Measurements from ENCODE around the gene MICAL3. TPM values are rescaled to one million over a fixed set of nuclear protein-coding genes. Genes with fewer than 3 reads are reported as not detected.
"Not testable (repeated sequence)": the region's sequence is repeated elsewhere in the genome, so short reads cannot be mapped to it uniquely, and the experiment has no call there.

MICAL3 gene
- polyA plus RNA-seq, 1 donor, result 54.3 TPM

DNA sequence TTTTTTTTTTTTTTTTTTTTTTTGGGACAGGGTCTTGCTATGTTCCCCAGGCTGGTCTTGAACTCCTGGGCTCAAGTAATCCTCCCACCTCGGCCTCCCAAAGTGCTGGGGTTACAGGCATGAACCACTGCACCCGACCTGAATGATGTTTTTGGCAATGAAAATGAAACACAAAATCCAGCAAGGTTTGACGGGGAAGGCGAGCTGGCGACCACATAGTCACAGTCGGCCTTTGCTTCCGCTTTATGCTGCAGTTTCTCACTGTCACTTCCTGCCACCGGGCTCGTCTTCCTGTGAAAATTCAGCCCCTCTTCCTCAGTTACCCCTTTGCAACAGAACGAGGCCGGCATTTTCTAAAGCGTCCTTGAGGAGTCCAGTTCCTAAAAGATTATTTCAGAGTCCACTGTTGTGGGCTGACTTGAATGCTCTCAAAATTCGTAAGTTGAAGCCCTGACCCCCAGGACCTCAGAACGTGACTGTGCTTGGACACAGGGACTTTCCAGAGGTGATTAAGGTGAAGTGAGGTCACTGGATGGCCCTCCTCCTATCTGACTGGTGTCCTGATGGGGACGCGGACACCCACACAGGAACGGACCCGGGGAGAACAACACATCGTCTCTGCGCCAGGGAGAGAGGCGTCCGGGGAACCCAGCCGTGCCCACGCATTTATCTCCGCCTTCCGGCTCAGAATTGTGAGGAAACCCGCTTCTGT, 247.2 kb downstream of the MICAL3 start:
- DNase-seq, result no peak

DNA sequence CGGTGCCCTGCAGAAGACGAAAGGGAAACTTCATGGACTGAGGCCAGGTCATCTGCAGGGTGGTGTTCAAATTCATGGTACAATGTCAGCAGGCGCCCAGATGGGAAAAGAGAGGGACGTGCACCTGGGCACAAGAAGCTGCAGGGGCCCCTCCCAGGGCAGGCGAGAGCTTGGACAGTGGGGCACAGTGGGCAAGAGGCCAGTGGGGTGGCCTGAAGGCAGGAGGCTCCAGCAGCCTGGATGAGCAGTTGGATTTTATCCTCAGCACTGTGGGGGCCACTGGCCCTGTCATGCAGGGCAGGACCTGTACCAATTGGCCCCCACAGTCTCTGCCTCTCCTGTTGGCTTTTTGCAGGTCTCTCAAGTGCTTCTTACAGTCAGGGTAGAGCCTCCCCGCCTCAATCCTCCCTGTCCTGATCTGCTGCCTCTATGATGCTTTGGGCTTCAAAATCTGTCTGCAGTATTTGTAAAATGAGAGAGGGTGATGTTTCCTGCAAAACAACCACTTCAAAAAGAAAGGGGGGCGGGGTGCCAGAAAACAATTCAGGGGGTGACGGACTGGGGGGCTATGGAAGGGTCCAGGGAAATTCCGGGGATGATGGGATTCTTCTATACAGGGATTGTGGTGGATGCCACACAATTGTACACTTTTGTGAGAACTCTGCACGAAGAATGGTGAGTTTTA, 248.4 kb downstream of the MICAL3 start:
- no peak for DNase-seq

DNA sequence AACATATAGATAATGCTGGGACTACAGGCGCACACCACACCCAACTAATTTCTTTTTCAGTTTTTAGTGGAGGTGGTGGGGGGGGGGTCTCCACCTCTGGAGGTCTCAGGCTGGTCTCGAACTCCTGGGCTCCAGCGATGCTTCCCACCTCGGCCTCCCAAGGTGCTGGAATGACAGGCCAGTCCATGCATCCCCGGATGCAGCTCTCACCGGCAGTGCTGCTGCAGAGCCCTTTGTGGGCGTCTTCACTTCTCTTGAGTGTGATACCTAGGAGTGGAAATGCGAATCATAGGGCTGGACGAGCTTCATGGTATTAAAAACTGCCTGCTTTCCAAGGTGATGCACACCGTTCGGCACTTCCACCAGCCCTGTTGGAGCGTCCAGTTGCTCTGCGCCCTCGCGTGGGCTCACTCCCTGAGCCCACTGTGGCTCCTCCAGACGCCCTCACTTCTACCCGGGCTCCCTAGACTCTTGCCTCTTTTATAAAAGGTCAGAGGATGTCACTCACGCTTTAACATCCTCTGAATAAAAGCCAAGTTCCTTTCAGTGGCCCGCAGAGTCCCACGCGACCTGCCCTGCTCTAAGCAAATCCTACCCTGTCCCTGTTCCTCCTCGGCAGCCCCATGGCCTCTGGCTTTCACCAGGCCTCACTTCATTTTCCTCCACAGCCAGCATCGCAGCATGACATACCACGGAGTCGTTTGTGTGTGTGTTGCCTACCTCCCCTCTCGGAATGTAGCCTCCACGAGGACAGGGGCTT, 249.3 kb downstream of the MICAL3 start:
- DNase-seq, result no peak

DNA sequence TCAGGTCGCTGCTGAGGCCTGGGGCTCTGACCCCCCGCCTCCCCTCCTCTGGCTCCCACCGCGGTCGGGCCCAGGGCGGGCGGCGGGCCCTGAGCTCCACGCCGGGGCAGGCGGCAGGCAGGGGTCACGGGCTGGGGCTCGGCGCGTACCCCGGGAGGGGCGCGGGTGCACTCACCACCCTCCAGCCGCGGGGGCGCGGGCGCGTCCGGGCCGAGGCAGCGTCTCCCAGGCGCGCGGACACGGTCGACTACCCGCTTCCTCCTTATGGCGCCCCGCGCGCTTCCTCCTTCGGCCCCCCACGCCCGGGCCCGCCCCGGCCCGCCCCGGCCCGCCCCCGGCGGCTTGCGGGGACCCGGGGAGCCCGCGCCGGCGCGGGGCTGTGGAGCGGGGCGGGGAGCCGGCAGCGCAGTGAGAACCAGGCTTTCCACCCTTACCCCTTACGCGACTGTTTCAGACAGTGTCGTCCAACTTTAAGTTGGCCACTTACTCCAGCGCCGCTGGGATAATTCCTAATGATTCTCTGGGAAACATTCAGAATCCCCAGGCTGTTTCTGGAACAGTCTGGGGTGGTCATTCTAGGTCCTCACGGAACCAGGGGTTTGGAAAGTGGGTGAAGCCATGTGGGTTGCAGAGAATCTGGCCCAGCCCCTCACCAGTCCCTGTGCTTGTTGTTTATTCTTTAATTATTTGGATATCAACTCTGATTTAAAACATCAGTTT, 250.0 kb downstream of the MICAL3 start, which contains the start of gene BID:
Gene BID (minus strand): TSS at position 264 of the 720 bp plus-strand sequence. CDS start 24,353 bp downstream, outside the sequence.
- DNase-seq, result no peak

DNA sequence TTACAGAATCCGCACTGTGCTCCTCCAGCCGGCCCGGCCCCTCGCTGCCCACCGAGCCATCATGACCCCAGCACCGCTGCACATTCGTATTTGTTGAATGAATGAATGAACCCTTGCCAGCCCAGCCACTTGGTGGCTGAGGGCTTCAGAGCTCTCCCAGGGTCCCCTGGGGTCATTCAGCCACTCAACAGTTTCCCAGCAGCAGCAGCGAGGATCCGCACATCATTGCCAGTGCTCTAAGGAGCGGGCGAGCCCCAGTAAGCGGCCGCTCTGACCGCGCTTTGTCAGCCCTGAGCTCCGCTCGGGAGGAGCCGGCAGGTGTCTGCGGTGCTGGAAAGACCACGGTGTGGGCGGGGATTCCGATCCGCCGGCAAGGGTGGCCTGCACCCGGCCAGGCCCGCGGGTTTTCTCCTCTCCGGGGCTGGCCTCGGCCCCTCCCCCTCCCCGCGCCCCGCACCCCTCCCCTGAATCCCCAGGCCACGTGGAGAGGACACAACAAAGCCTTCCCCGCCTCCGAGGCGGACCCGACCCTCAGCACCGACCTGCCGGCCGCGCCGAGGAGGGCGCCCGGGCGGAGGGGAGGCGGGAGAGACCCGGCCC, 250.7 kb downstream of the MICAL3 start:
- DNase-seq, result no peak

DNA sequence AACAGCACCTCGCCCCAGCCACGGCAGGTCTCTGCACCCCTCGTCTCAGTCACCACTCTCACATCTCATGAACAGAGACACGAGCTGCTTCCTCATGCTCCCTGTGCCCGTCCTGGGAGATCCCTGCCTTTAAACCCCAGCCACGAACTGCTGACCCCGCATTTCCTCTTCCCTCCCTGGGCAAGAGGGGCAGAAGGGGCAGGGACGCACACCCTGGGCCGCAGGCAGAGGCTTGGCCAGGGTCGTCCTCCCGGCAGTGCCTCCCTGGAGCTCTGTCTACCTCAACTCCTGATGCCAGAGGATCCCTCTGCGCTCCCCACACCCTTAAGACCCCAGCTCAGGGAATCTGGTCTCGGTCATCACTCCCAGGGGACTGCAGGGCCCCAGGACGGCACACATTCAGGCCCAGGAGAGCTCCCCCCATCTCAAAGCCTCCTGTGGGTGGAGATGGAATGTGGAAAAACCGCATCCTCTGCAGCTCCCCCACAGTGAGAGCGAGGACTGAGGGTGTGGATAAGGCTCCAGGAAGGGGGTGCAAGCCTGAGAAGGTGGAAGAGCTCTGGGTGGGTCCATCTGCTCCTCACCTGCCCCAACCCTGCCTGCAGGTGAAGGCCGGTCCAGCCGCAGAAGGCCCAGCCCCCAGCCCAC, 251.3 kb downstream of the MICAL3 start:
- no peak for DNase-seq

DNA sequence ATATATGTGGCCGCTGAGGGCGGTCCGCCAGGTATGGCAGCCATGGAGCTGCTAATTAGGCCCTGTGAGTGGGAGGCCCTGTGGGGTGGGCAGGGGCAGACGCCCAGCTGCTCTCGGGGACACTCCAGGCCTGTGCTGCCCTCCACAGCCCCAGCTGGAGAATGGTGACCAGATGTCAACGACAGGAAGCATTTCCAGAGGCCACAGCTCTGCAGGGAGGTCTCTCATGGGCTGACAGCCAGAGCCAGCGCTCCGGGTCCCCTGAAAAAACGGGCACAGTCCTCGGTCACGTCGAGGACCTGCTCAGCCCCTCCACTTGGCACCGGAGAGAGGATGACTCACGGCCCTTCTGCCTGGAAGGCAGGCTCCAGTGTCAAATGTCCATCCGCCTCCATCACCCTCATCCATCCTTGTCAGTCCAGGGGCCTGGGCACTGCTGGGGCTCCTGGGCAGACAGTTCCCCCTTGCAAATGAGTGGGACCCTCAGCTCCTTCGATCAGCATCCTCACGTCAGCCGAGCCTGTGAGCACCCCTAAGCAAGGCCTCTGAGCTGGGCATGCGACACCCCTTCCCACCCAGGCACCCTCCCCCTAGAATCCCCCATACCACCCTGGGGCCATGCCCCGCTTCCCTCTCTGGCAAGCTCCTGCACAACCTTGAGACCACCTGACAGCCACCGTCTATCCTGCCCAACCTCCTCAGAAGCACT, 252.0 kb downstream of the MICAL3 start:
- DNase-seq, result no peak

DNA sequence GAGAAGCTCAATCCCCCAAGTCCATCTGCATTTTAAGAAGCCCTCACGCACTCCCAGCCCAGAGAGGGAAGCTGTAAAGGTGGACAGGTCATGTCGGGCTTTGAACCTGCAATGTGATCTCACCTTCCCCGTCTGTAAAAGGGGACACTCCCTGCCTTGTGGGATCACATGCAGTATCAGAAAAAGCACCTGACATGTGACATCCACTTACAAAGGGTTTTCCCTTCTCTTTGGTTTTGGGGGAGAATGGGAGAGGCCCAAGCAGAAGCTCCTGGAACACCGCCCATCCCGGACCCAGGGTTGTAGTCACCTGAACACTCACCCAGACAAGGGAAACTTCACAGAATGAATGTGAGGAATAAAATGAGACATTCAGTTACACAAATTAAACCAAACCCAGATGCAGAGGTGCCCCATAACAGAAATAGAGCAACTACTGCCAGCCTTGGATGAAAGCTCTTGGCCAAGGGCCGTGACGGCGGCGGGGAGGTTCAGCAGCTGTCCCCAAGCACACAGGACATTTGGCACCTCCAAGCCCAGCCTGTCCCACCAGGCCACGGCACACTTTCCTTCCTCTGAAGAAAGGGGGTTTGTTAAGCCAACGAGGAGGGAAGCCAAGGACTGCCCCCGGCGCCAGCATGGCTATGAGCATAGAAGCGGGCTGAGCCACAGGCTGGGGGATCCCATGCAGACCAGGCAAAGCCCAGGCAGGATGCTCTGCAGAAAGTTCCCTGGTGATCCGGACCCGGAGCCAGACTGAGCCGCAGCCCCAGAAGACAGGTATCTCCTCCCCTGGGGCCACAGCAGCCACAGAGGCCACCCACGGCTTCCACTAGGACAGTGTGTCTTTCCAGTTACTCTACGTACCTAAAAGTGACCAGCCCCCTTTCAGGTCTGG, 253.9 kb downstream of the MICAL3 start:
- DNase-seq, result no peak

DNA sequence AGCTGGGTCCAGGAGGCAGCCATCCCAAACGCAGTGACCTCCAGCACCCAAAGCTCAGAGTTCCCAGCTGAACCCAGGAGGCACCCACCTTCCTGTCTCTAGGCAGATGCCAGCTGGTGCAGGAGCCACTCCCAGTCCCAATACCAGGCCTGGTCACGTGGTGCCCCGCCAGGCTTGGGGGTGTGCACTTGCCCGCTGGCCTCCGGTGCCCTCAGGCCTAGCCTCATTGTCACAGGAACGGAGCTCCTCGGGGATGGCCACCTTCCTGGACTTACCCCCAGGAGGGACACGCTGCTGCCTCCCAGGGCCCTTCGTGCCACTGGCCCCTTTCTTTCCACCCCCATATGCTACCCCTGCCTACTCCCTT, 254.7 kb downstream of the MICAL3 start:
- DNase-seq, result no peak

DNA sequence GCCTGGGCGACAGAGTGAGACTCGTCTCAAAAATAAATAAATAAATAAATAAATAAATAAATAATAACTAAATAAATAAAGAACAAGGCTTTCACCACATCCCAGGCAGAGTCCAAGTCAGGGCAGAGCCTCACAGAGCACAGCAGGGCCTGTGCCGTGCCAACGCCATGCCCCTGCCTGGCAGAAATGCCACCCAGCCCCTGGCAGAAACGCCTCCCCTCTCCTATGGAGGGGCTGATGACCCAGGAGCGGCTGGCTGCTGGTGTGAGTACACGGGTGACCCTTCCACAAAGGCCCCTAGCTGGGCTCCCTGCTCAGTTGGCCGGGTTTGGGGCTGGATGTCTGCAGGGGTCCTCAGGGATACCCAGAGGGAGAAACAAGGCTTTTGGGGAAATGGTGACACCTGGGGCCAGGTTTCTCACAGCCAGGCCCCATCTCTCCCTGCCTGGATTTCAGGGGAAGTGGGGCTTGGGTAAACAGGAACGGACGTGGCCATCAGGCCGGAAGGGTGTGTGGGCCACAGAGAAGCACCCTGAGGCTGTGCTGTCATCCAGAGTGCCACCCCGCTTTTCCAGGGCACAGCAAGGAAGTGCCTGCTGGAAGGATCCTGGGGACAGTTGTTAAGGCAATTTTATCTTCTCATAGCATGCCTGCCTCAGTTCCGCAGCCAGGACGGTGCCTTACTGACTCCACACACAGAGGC, 255.2 kb downstream of the MICAL3 start:
- no peak for DNase-seq

DNA sequence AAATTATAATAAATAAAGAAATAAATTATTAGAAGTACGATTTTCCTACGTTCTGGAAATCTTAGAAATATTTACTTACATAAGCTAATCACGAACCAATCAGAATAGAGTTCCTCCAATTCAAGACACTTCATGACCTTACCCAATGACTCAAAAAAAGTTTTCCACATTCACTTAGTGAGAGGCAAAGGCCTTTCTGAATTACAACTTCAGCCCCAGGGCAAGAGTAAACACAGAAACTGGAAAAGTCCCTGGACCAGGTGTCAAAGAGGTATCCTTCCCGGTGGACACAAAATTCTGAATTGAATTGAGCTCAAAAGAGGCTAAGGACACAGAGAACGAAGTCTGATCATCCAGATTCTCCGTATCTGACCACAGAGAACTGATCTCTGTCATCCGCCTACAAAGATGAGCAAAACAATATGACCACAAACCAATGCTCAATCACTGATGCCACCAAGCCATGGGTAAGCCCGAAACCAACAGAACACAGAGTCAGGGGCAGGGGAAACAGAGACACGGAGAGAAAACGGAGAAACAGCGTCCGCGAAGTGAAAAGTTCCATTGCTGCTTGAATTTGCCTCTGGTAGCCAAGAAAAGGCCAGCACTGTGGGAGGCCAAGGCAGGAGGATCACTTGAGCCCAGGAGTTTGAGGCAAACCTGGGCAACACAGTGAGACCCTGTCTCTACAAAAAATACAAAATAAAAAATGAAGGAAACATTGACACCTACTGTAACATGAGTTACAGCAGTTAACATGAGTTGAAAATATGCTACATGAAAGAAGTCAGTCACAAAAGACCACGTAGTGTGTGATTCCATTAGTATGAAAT, 256.9 kb downstream of the MICAL3 start:
- no peak for DNase-seq

DNA sequence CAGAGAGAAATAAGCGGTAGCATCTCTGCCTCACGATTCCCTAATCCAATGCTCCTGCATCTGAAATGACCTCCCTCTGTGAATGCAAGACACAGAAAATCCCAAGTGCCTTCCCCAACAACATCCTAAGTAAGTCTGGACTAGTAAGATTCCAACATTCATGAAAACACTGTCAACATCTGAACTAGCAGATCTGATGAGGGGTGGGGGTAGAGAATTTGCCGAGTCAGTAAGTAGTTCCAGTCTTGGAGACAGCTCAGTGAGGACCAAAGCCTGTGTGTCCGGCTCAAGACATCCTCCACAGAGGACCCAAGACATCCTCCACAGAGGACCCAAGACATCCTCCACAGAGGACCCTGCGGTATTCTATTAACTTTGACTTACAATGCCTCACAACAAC, 259.5 kb downstream of the MICAL3 start:
- DNase-seq, result not testable (repeated sequence)

DNA sequence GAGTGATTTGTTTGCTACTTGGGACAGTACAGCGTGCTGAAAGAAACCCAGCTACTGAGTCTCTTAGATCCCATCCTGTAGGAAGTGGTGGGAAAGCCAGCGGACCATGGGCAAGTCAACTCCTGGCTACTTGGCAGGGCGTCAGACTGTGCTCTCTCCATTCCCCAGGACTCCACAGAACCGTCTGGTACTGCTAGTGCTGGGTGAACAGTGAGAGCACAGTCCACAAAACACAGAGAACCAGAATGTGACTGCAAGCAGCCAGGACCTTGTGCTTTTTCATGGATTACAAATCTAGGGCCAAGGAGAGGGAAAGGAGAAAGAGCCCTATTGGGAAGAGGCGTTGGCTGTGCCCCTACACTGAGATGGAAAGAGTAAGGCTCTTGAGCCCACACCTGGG, 260.3 kb downstream of the MICAL3 start:
- no peak for DNase-seq

DNA sequence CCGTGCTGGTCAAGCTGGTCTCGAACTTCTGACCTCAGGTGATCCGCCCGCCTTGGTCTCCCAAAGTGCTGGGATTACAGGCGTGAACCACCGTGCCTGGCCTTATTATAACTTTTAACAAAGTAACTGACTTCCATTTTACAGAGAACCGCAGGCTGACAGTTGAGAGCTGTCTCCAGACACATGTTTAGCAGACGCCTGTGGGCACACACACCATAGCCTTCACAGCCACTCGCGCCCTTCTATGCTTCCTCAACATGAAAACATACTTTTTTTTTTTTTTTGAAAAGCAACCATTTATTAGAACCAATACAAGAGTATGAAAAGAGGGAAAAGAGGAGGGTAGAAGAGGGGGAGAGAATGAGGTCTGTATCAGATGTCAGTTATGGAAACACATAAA, 260.9 kb downstream of the MICAL3 start:
- not testable (repeated sequence) for DNase-seq

DNA sequence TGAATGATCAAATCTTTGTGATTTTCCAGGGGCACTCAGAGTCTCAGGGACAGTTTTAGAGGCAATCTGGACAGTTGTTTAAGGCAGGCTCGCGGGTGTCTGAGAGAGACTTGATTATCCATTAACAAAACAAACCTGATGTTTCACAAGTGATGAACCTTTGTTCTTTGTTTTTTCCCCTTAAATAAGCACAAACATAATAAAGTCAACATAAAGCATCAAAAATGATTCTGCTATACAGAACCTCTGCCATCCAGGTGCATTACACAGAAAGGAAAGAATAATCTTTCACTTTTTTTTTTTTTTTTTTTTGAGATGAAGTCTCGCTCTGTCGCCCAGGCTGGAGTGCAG, 263.2 kb downstream of the MICAL3 start:
- DNase-seq, result no peak

DNA sequence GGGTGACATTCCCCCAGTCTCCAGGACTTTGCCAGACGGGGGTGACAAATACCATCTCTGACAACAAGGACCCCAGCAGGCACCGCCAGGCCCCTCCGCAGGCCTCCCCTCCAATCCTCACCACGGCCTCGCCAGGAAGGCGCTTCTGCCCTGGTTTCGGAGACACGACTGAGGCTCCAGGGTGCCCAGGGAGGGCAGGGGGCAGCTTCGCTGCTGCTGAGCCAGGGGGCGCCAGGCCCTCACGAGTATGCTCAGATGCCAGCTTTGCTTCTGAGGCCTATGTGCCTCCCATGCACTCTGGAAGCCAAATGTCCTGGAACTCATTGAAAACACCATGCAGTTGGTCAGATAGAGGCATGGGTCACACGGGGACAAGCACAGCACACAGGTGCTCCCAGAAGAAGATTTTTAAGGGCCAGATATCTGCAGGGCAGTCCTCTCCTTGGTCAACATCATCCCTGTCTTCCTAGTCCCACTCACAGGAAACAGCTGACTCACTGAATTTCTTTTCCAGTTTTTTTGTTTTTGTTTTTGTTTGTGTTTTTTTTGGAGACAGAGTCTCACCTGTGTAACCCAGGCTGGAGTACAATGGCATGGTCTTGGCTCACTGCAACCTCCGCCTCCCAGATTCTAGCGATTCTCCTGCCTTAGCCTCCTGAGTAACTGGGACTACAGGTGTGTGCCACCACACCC, 270.0 kb downstream of the MICAL3 start:
- no peak for DNase-seq

DNA sequence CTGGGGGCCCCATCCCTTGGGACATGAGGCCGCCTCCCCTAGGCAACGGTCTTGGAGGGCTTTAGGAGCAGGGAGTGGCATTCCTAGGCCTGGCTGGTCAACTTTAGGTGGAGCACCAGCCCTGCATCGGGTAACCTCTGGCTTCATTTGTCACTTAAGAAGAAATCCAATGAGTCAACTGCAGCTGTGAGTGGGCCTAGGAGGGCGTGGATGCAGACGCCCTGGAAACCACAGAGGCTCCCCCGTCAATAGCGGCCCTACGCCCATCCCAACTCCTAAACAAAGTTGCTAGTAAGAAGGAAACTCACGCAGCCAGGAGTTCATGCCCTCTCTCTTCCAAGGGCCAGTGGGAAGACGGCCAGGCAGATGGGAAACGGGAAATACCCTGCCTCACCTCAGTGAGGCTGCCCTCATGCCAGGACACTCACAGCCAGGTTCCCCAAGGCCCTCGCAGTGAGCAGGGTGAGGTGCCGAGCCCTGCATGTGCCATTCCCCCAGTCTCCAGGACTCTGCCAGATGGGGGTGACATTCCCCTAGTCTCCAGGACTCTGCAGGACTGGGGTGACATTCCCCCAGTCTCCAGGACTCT, 270.9 kb downstream of the MICAL3 start:
- no peak for DNase-seq

DNA sequence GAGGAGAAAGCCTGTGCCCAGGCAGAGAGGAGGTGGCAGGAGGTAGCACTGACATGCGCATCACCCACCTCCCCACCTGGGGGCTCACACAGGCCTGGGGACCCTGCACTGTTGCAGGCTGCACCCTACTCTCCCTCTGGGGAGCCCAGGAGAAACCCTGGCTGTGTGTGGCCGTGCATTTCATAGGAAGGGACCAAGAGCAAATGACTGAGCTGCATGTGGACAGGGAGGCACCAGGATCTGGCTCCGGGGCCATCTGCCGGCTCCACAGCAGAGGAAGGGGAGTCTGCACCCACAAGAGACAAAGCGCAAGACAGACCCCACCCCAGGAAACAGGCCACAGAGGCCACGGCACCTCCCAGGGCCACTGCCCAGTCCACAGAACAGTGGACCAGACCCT, 272.8 kb downstream of the MICAL3 start:
- DNase-seq, result no peak
